Activated T-cell treated with anti-CD3 and anti-CD28 coated beads, Interleukin-2, amount 50 U/mL, for 72 hours (primary cell): ENCODE results near the gene SMS. TPM values are rescaled to one million over a fixed set of nuclear protein-coding genes. Genes with fewer than 3 reads are reported as not detected.

Experiments
- ATAC-seq, 2 donors: fragments of 150-1000 bp; cut with Tn5 transposase; replicated peaks in 1 of 2; 2 replicates each; pipeline ENCODE4 v1.10.0; 2021; ENCODE audit warnings: moderate library complexity in 2 of 2, mild to moderate bottlenecking in 1 of 2
- DNase-seq, 2 donors: peaks; one replicate each; pipeline ENCODE4 v3.0.0; 2021 to 2022; ENCODE audit warnings: mixed read lengths in 1 of 2
- H3K27ac Mint-ChIP-seq: one replicate; pipeline ENCODE4 v1.8.0; 2022; ENCODE audit warnings: mild to moderate bottlenecking, moderate library complexity, mixed read lengths
- H3K27me3 Mint-ChIP-seq: one replicate; pipeline ENCODE4 v1.8.0; 2022; ENCODE audit warnings: low read depth, mixed read lengths
- H3K36me3 Mint-ChIP-seq, 2 donors: one replicate each; pipeline ENCODE4 v1.8.0; 2022; ENCODE audit warnings: mixed read lengths in 2 of 2, mild to moderate bottlenecking in 1 of 2; ENCODE audit not compliant: insufficient read depth in 2 of 2
- H3K4me1 Mint-ChIP-seq: one replicate; pipeline ENCODE4 v1.8.0; 2022; ENCODE audit warnings: low read depth, mixed read lengths
- H3K4me3 Mint-ChIP-seq, 2 donors: one replicate each; pipeline ENCODE4 v1.8.0; 2022; ENCODE audit warnings: mild to moderate bottlenecking in 2 of 2, mixed read lengths in 2 of 2, moderate library complexity in 2 of 2
- H3K9me3 Mint-ChIP-seq, 2 donors: one replicate each; pipeline ENCODE4 v1.8.0; 2022; ENCODE audit warnings: mixed read lengths in 2 of 2
- total RNA-seq, 2 donors: library from RNA; stranded (reverse); gene quantifications; one replicate each; pipeline ENCODE4 v1.2.3, GENCODE V29; 2022

SMS gene
- total RNA-seq, 2 donors from 2014 or later = 57.7 to 70.3 TPM

GRCh38 chrX:21998037-21998436 lies 57.5 kb downstream of the SMS start:
- no peaks in the 10 kb centered on the region for H3K9me3 Mint-ChIP-seq
- ATAC-seq (no peak), DNase-seq (no peak)
- peaks cover 12% of the 10 kb centered on the region for H3K27me3 Mint-ChIP-seq
- peaks cover 11% of the 10 kb centered on the region for H3K4me1 Mint-ChIP-seq
- peaks cover 7 to 12% of the 10 kb centered on the region in 2 donors for H3K36me3 Mint-ChIP-seq
- no peak overlapping the region for H3K27ac Mint-ChIP-seq
- H3K4me3 Mint-ChIP-seq = no peak overlapping the region

GRCh38 chrX:22004866-22005265 lies 64.4 kb downstream of the SMS start:
- Mint-ChIP-seq H3K36me3 (peaks cover 2 to 18% of the 10 kb centered on the region in 2 donors), H3K4me1 (no peaks in the 10 kb centered on the region), H3K27me3 (peaks cover 20% of the 10 kb centered on the region), H3K9me3 (peaks cover 0 to 2% of the 10 kb centered on the region in 2 donors), H3K27ac (no peak overlapping the region), H3K4me3 (no peak overlapping the region)
- DNase-seq = no peak
- ATAC-seq = no peak

- Mint-ChIP-seq H3K36me3 (peaks cover 0 to 2% of the 10 kb centered on the region in 2 donors), H3K27me3 (peaks cover 6% of the 10 kb centered on the region), H3K4me3 (no peak overlapping the region), H3K27ac (no peak overlapping the region), H3K4me1 (no peaks in the 10 kb centered on the region), H3K9me3 (no peaks in the 10 kb centered on the region)
- no peak for ATAC-seq
- DNase-seq = no peak
These were observed 71.5 kb downstream of the SMS start for GRCh38 chrX:22012051-22012450.

- H3K4me3 Mint-ChIP-seq = no peak overlapping the region
- H3K27me3 Mint-ChIP-seq = peaks cover 6% of the 10 kb centered on the region
- no peak for DNase-seq
- H3K9me3 Mint-ChIP-seq = no peaks in the 10 kb centered on the region
- no peak for ATAC-seq
- no peaks in the 10 kb centered on the region for H3K4me1 Mint-ChIP-seq
- peaks cover 0 to 2% of the 10 kb centered on the region in 2 donors for H3K36me3 Mint-ChIP-seq
- H3K27ac Mint-ChIP-seq = no peak overlapping the region
These were observed 72.4 kb downstream of the SMS start for GRCh38 chrX:22012931-22013330.

- Mint-ChIP-seq H3K9me3 (no peaks in the 10 kb centered on the region), H3K36me3 (no peaks in the 10 kb centered on the region)
These were observed 74.7 kb downstream of the SMS start for GRCh38 chrX:22015139-22015750.

GRCh38 chrX:22021751-22022324 lies 81.3 kb downstream of the SMS start:
- H3K4me1 Mint-ChIP-seq = no peaks in the 10 kb centered on the region
- H3K36me3 Mint-ChIP-seq = peaks cover 0 to 2% of the 10 kb centered on the region in 2 donors
- H3K27me3 Mint-ChIP-seq = no peaks in the 10 kb centered on the region
- ATAC-seq (no peak), DNase-seq (no peak)
- no peak overlapping the region for H3K4me3 Mint-ChIP-seq
- no peak overlapping the region for H3K27ac Mint-ChIP-seq
- H3K9me3 Mint-ChIP-seq = no peaks in the 10 kb centered on the region

More at GRCh38 chrX:22015139-22015750, 74.7 kb downstream of the SMS start:
- ATAC-seq (no peak), DNase-seq (no peak)
- Mint-ChIP-seq H3K27ac (no peak overlapping the region), H3K4me3 (no peak overlapping the region), H3K27me3 (peaks cover 6% of the 10 kb centered on the region), H3K4me1 (no peaks in the 10 kb centered on the region)

- peaks cover 9% of the 10 kb centered on the region for H3K4me1 Mint-ChIP-seq
- peaks cover 0 to 3% of the 10 kb centered on the region in 2 donors for H3K36me3 Mint-ChIP-seq
- H3K4me3 Mint-ChIP-seq = no peak overlapping the region
- H3K9me3 Mint-ChIP-seq = no peaks in the 10 kb centered on the region
- ATAC-seq = no peak
- DNase-seq = no peak
- H3K27me3 Mint-ChIP-seq = no peaks in the 10 kb centered on the region
- H3K27ac Mint-ChIP-seq = no peak overlapping the region
These were observed 84.1 kb downstream of the SMS start for GRCh38 chrX:22024577-22024976.

- H3K27me3 Mint-ChIP-seq = no peaks in the 10 kb centered on the region
- H3K4me1 Mint-ChIP-seq = peaks cover 9% of the 10 kb centered on the region
- ATAC-seq (no peak), DNase-seq (no peak)
- H3K9me3 Mint-ChIP-seq = no peaks in the 10 kb centered on the region
- H3K27ac Mint-ChIP-seq = no peak overlapping the region
- H3K36me3 Mint-ChIP-seq = peaks cover 0 to 3% of the 10 kb centered on the region in 2 donors
- H3K4me3 Mint-ChIP-seq = no peak overlapping the region
These were observed 85.2 kb downstream of the SMS start for GRCh38 chrX:22025751-22026150.

- Mint-ChIP-seq H3K4me3 (no peak overlapping the region), H3K27me3 (no peaks in the 10 kb centered on the region), H3K27ac (no peak overlapping the region), H3K36me3 (peaks cover 0 to 2% of the 10 kb centered on the region in 2 donors), H3K9me3 (no peaks in the 10 kb centered on the region), H3K4me1 (peaks cover 9% of the 10 kb centered on the region)
- no peak for DNase-seq
- ATAC-seq = no peak
These were observed 86.2 kb downstream of the SMS start for GRCh38 chrX:22026731-22027130.

- Mint-ChIP-seq H3K4me3 (peak within 1 kb of the TSS in 1 of 2 donors; percentile 27), H3K27ac (peak within 1 kb of the TSS; percentile 78), H3K36me3 (peaks cover 0 to 2% of the 10 kb centered on the region in 2 donors)
These were observed 91.6 kb downstream of the SMS start, which contains the start of gene PHEX for GRCh38 chrX:22032084-22032483. PHEX (plus strand) TSS chrX:22032325; CDS start chrX:22033006, 681 bp downstream.

GRCh38 chrX:22032506-22032905 lies 92.0 kb downstream of the SMS start:
- Mint-ChIP-seq H3K27ac (peak overlapping the region; percentile 78), H3K27me3 (no peaks in the 10 kb centered on the region), H3K36me3 (peaks cover 0 to 2% of the 10 kb centered on the region in 2 donors), H3K9me3 (no peaks in the 10 kb centered on the region), H3K4me1 (peaks cover 15% of the 10 kb centered on the region), H3K4me3 (peak overlapping the region in 1 of 2 donors; percentile 27)
- ATAC-seq (no peak), DNase-seq (no peak)

More at GRCh38 chrX:22032084-22032483, 91.6 kb downstream of the SMS start, which contains the start of gene PHEX:
- Mint-ChIP-seq H3K9me3 (no peaks in the 10 kb centered on the region), H3K27me3 (no peaks in the 10 kb centered on the region), H3K4me1 (peaks cover 14% of the 10 kb centered on the region)
- DNase-seq (no peak), ATAC-seq (no peak)

GRCh38 chrX:22033818-22034217 lies 93.3 kb downstream of the SMS start:
- H3K9me3 Mint-ChIP-seq = no peaks in the 10 kb centered on the region
- H3K27me3 Mint-ChIP-seq = no peaks in the 10 kb centered on the region
- no peak for DNase-seq
- peaks cover 9% of the 10 kb centered on the region for H3K4me1 Mint-ChIP-seq
- no peak overlapping the region for H3K27ac Mint-ChIP-seq
- H3K4me3 Mint-ChIP-seq = no peak overlapping the region
- H3K36me3 Mint-ChIP-seq = no peaks in the 10 kb centered on the region
- no peak for ATAC-seq

- Mint-ChIP-seq H3K27ac (no peak overlapping the region), H3K9me3 (no peaks in the 10 kb centered on the region), H3K4me1 (peaks cover 9% of the 10 kb centered on the region), H3K36me3 (no peaks in the 10 kb centered on the region), H3K27me3 (no peaks in the 10 kb centered on the region), H3K4me3 (no peak overlapping the region)
- DNase-seq (no peak), ATAC-seq (no peak)
These were observed 94.7 kb downstream of the SMS start for GRCh38 chrX:22035236-22035635.
